Effector memory CD8-positive, alpha-beta T cell (primary cell): ENCODE measurements around the gene RPL36AL.

ENCODE experiments used
- ATAC-seq: fragments of 150-1000 bp; cut with Tn5 transposase; replicated peaks from 2 replicates; pipeline ENCODE4 v1.10.0; 2021; ENCODE audit warnings: mild to moderate bottlenecking, moderate library complexity
- DNase-seq, 3 experiments: peaks; one replicate each; pipeline ENCODE4 v3.0.0; 2021
- H3K27ac Mint-ChIP-seq, 2 donors: one replicate each; pipeline ENCODE4 v1.8.0; 2022; ENCODE audit warnings: mild to moderate bottlenecking in 2 of 2, mixed read lengths in 2 of 2, moderate library complexity in 2 of 2
- H3K27me3 Mint-ChIP-seq, 2 donors: one replicate each; pipeline ENCODE4 v1.8.0; 2022; ENCODE audit warnings: mixed read lengths in 2 of 2
- H3K36me3 Mint-ChIP-seq: one replicate; pipeline ENCODE4 v1.8.0; 2022; ENCODE audit warnings: mild to moderate bottlenecking, moderate library complexity, mixed read lengths; ENCODE audit not compliant: insufficient read depth
- H3K4me1 Mint-ChIP-seq, 2 donors: one replicate each; pipeline ENCODE4 v1.8.0; 2022; ENCODE audit warnings: low read depth in 2 of 2, mixed read lengths in 2 of 2
- H3K4me3 Mint-ChIP-seq, 2 donors: one replicate each; pipeline ENCODE4 v1.8.0; 2022; ENCODE audit warnings: mild to moderate bottlenecking in 2 of 2, mixed read lengths in 2 of 2, moderate library complexity in 2 of 2
- H3K9me3 Mint-ChIP-seq, 2 donors: one replicate each; pipeline ENCODE4 v1.8.0; 2022; ENCODE audit warnings: mixed read lengths in 2 of 2

RPL36AL gene

GRCh38 chr14:49582113-49582977 lies 38.1 kb downstream of the RPL36AL start:
- no peak for DNase-seq
- Mint-ChIP-seq H3K4me1 (peaks cover 45 to 58% of the 10 kb centered on the region in 2 donors), H3K36me3 (peaks cover 64% of the 10 kb centered on the region), H3K27ac (peak overlapping the region; percentile 68 to 100), H3K4me3 (peak overlapping the region; percentile 13 to 91), H3K27me3 (no peaks in the 10 kb centered on the region), H3K9me3 (no peaks in the 10 kb centered on the region)
- no peak for ATAC-seq

- peaks cover 44 to 52% of the 10 kb centered on the region in 2 donors for H3K4me1 Mint-ChIP-seq
- peaks cover 62% of the 10 kb centered on the region for H3K36me3 Mint-ChIP-seq
- no peaks in the 10 kb centered on the region for H3K27me3 Mint-ChIP-seq
- H3K9me3 Mint-ChIP-seq = no peaks in the 10 kb centered on the region
- peak overlapping the region; percentile 68 to 89 for H3K27ac Mint-ChIP-seq
- no peak for ATAC-seq
- peak overlapping the region; percentile 13 to 91 for H3K4me3 Mint-ChIP-seq
- no peak for DNase-seq
Measured at GRCh38 chr14:49581209-49582112, 39.0 kb downstream of the RPL36AL start.

GRCh38 chr14:49579841-49580240 lies 40.6 kb downstream of the RPL36AL start:
- no peak for DNase-seq
- Mint-ChIP-seq H3K9me3 (no peaks in the 10 kb centered on the region), H3K36me3 (peaks cover 51% of the 10 kb centered on the region), H3K27ac (peak overlapping the region in 1 of 2 donors; percentile 67), H3K4me3 (no peak overlapping the region), H3K4me1 (peaks cover 35 to 43% of the 10 kb centered on the region in 2 donors), H3K27me3 (no peaks in the 10 kb centered on the region)
- no peak for ATAC-seq

GRCh38 chr14:49578141-49578540 lies 42.3 kb downstream of the RPL36AL start:
- no peak for DNase-seq
- no peak overlapping the region for H3K27ac Mint-ChIP-seq
- no peaks in the 10 kb centered on the region for H3K27me3 Mint-ChIP-seq
- H3K4me3 Mint-ChIP-seq = no peak overlapping the region
- H3K36me3 Mint-ChIP-seq = peaks cover 38% of the 10 kb centered on the region
- peaks cover 25 to 29% of the 10 kb centered on the region in 2 donors for H3K4me1 Mint-ChIP-seq
- no peaks in the 10 kb centered on the region for H3K9me3 Mint-ChIP-seq
- no peak for ATAC-seq

GRCh38 chr14:49574038-49574437 lies 46.4 kb downstream of the RPL36AL start:
- Mint-ChIP-seq H3K36me3 (peaks cover 24% of the 10 kb centered on the region), H3K4me3 (no peak overlapping the region), H3K27me3 (no peaks in the 10 kb centered on the region), H3K9me3 (no peaks in the 10 kb centered on the region), H3K27ac (peak overlapping the region in 1 of 2 donors; percentile 19), H3K4me1 (no peaks in the 10 kb centered on the region)
- ATAC-seq = no peak
- no peak for DNase-seq

GRCh38 chr14:49569281-49569680 lies 51.1 kb downstream of the RPL36AL start:
- Mint-ChIP-seq H3K4me1 (no peaks in the 10 kb centered on the region), H3K27me3 (no peaks in the 10 kb centered on the region), H3K4me3 (no peak overlapping the region), H3K36me3 (peaks cover 9% of the 10 kb centered on the region), H3K9me3 (no peaks in the 10 kb centered on the region), H3K27ac (no peak overlapping the region)
- ATAC-seq (no peak), DNase-seq (no peak)
